Peyer's patch (tissue), 4 donors: Measurements from ENCODE around the gene SLC35F4.

Experiments used
- POLR2A ChIP-seq, 2 donors: fragments of 450-650 bp; IDR thresholded peaks; one replicate each; pipeline ENCODE4 v1.5.1; 2017; ENCODE audit warnings: antibody characterized with exemption in 2 of 2, mild to moderate bottlenecking in 2 of 2, moderate library complexity in 2 of 2
- TF ChIP-seq, protein P1 (sequence below), 6 experiments: fragments of 450-650 bp in 4 of 6; fragments of 200-600 bp in 2 of 6; sonication (generic) in 1 of 6; IDR thresholded peaks; one replicate each; pipeline ENCODE4 v1.5.1; 2017 to 2019; ENCODE audit warnings: antibody characterized with exemption in 6 of 6, mild to moderate bottlenecking in 3 of 6, moderate library complexity in 1 of 6

- TF ChIP-seq, protein P1, sequence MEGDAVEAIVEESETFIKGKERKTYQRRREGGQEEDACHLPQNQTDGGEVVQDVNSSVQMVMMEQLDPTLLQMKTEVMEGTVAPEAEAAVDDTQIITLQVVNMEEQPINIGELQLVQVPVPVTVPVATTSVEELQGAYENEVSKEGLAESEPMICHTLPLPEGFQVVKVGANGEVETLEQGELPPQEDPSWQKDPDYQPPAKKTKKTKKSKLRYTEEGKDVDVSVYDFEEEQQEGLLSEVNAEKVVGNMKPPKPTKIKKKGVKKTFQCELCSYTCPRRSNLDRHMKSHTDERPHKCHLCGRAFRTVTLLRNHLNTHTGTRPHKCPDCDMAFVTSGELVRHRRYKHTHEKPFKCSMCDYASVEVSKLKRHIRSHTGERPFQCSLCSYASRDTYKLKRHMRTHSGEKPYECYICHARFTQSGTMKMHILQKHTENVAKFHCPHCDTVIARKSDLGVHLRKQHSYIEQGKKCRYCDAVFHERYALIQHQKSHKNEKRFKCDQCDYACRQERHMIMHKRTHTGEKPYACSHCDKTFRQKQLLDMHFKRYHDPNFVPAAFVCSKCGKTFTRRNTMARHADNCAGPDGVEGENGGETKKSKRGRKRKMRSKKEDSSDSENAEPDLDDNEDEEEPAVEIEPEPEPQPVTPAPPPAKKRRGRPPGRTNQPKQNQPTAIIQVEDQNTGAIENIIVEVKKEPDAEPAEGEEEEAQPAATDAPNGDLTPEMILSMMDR (IDR thresholded peaks at IDR 0.05), result no peak
- TF ChIP-seq POLR2A (IDR thresholded peaks at IDR 0.05), result no peak
These were observed 45.3 kb downstream of the SLC35F4 start for GRCh38 chr14:57820581-57820980.
